Articular chondrocyte of knee joint (primary cell): Measurements from ENCODE around the gene DNAAF3. TPM values are rescaled to one million over a fixed set of nuclear protein-coding genes. Genes with fewer than 3 reads are reported as not detected.

Source experiments
- small RNA-seq: library from RNA; depleted of rRNA; stranded (forward); fragments of <200 nt; gene quantifications from one replicate; pipeline ENCODE3, GENCODE V24; 2012
- total RNA-seq: library from RNA; depleted of rRNA; stranded (reverse); fragments of >200 nt; gene quantifications from 2 replicates; pipeline ENCODE4 v1.2.3, GENCODE V29; 2012

The DNAAF3 gene
- 0.43 and 0.91 TPM in 2 replicates for total RNA-seq

DNA sequence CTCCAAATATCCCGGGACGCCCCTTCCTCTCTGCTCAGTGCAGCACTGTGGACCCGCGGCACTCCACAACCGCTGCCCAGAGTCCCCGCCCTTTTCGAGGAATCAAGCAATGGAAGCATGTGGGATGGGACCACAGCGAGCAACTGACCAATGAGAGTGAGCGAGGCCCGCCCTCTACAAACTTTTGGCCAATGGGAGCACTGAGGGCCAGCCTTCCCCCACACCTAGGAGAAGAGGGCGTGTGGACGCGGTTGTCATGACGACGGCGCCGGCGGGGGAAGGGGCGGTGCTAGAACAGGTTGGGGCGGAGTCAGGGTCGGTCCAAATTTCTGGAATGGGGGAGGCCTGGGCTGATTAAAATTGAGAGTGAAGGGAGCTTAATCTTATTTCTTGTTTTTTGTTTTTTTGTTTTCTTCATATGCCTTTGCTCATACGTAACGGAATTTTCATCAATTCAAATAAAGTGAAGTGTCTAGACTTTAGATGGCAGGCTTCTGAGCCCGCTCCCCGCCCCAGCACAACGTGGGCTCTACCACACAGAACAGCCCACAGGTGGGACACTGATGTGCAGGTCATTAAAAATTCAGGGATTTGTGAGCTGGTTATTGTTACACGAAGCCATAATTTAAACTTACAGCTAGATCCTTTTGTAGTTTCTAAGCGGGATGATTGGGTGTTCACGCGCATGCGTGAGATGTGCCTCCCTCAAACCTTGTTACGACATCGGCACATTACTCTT lies at the start of gene DNAAF3:
Gene DNAAF3 (minus strand): TSS at position 84 of the 739 bp plus-strand sequence. CDS start 200 bp downstream, outside the sequence.

GRCh38 chr19:55208880-55209692 lies 42.7 kb upstream of the DNAAF3 start, which contains the start of gene PTPRH:
Gene PTPRH, minus strand, starts transcription at chr19:55209501. Its CDS starts 68 bp downstream, at chr19:55209433.

GRCh38 chr19:55179606-55180484 lies 13.4 kb upstream of the DNAAF3 start, which contains the start of gene SYT5:
Gene SYT5, minus strand, starts transcription at chr19:55180289. Its CDS starts 1,248 bp downstream, at chr19:55179041.

GRCh38 chr19:55157064-55157908 lies 9.1 kb downstream of the DNAAF3 start, which contains the start of gene TNNI3:
Gene TNNI3, minus strand, starts transcription at chr19:55157732. Its CDS starts 143 bp downstream, at chr19:55157589.

GRCh38 chr19:55149078-55150003 lies 17.1 kb downstream of the DNAAF3 start, which contains the start of gene TNNT1:
Gene TNNT1, minus strand, starts transcription at chr19:55149206. Its CDS starts 2,049 bp downstream, at chr19:55147157.

GRCh38 chr19:55116859-55117662 lies 49.4 kb downstream of the DNAAF3 start, which contains the start of gene PPP1R12C:
Gene PPP1R12C, minus strand, starts transcription at chr19:55117637. Its CDS starts 94 bp downstream, at chr19:55117543.

Small RNA genes within 50 kb of the gene (small RNA-seq; reads per million reads assigned to genes)
- gene MIR7975: not detected
- gene RF01210: not detected

Other genes with a start within 250 kb of the DNAAF3 start
- not detected in 2 replicates for gene NLRP7, start 219.1 kb downstream of the DNAAF3 start, total RNA-seq
- 0.65 TPM in 1 of 2 replicates, not detected in the other for gene NLRP2, start 200.2 kb downstream of the DNAAF3 start, total RNA-seq
- not detected in 2 replicates for gene GP6, start 128.3 kb downstream of the DNAAF3 start, total RNA-seq
- gene RDH13, start 103.5 kb downstream of the DNAAF3 start, total RNA-seq: 8.6 and 9.1 TPM in 2 replicates
- gene EPS8L1, start 90.7 kb downstream of the DNAAF3 start, total RNA-seq: 0.26 TPM in 1 of 2 replicates, not detected in the other
- gene PPP1R12C, start 49.0 kb downstream of the DNAAF3 start, total RNA-seq: 30.4 and 32.4 TPM in 2 replicates
- 1.9 and 7.8 TPM in 2 replicates for gene TNNT1, start 17.4 kb downstream of the DNAAF3 start, total RNA-seq
- not detected in 2 replicates for gene TNNI3, start 8.9 kb downstream of the DNAAF3 start, total RNA-seq
- gene SYT5, start 13.7 kb upstream of the DNAAF3 start, total RNA-seq: not detected in 2 replicates
- gene PTPRH, start 42.9 kb upstream of the DNAAF3 start, total RNA-seq: 5.1 and 7.1 TPM in 2 replicates
- 0.76 and 1.7 TPM in 2 replicates for gene TMEM86B, start 62.1 kb upstream of the DNAAF3 start, total RNA-seq
- gene PPP6R1, start 92.4 kb upstream of the DNAAF3 start, total RNA-seq: 26.1 and 27.7 TPM in 2 replicates
- gene HSPBP1, start 113.5 kb upstream of the DNAAF3 start, total RNA-seq: 23.0 and 25.6 TPM in 2 replicates
- 0.65 TPM in 2 replicates for gene BRSK1, start 117.4 kb upstream of the DNAAF3 start, total RNA-seq
- not detected in 2 replicates for gene TMEM150B, start 158.7 kb upstream of the DNAAF3 start, total RNA-seq
- gene KMT5C, start 173.3 kb upstream of the DNAAF3 start, total RNA-seq: 5.0 and 5.6 TPM in 2 replicates
- not detected in 2 replicates for gene COX6B2, start 188.1 kb upstream of the DNAAF3 start, total RNA-seq
- not detected in 2 replicates for gene GARIN5B, start 196.6 kb upstream of the DNAAF3 start, total RNA-seq
- 1.2 and 1.4 TPM in 2 replicates for gene IL11, start 203.8 kb upstream of the DNAAF3 start, total RNA-seq
- not detected in 2 replicates for gene TMEM190, start 210.2 kb upstream of the DNAAF3 start, total RNA-seq
- gene TMEM238, start 217.7 kb upstream of the DNAAF3 start, total RNA-seq: not detected in 2 replicates
- gene RPL28, start 219.3 kb upstream of the DNAAF3 start, total RNA-seq: 441 and 509 TPM in 2 replicates
- gene UBE2S, start 241.2 kb upstream of the DNAAF3 start, total RNA-seq: 32.4 and 36.3 TPM in 2 replicates